H1 (cell line): ENCODE measurements around the gene CABLES2. TPM values are rescaled to one million over a fixed set of nuclear protein-coding genes. Genes with fewer than 3 reads are reported as not detected.

Experiments
- polyA plus RNA-seq, 7 experiments: library from polyadenylated mRNA; depleted of rRNA in 3 of 7; stranded (reverse) in 5 of 7; unstranded in 2 of 7; fragments of >200 nt in 5 of 7; fragments of 200-250 nt in 2 of 7; gene quantifications; 1 replicate in 5 of 7; 2 replicates in 1 of 7; 4 replicates in 1 of 7; pipeline versions ENCODE4 v1.2.1 to v1.2.3, GENCODE V29; 2011 to 2013; ENCODE audit warnings: missing spikeins in 2 of 7, mixed read lengths in 2 of 7
- total RNA-seq: library from RNA; stranded (reverse); fragmentation: NEBNext Ultra II Directional; extraction: Animal tissue kit (Norgen Biotek cat#: 25700); gene quantifications from 2 replicates; pipeline ENCODE4 v1.2.1, GENCODE V29; 2021

The CABLES2 gene
- total and polyA plus RNA-seq, 2 of the 8 experiments (the other 6 are each of a cell fraction or from before 2014, with no cell fraction given), result 8.0 to 8.8 TPM

Other genes starting within 250 kb of the CABLES2 start
- gene MTG2, start 224.3 kb downstream of the CABLES2 start, total RNA-seq, result 22.8 and 24.1 TPM in 2 replicates
- gene MTG2, start 224.3 kb downstream of the CABLES2 start, polyA plus RNA-seq (2011; rRNA removed), result 14.4 and 24.7 TPM in 2 replicates
- 4.4 and 4.5 TPM in 2 replicates for gene HRH3, start 187.0 kb downstream of the CABLES2 start, total RNA-seq
- 2.0 and 3.1 TPM in 2 replicates for gene HRH3, start 187.0 kb downstream of the CABLES2 start, polyA plus RNA-seq (2011; rRNA removed)
- 42.4 and 42.6 TPM in 2 replicates for gene OSBPL2, start 168.8 kb downstream of the CABLES2 start, total RNA-seq
- 11.7 and 16.9 TPM in 2 replicates for gene OSBPL2, start 168.8 kb downstream of the CABLES2 start, polyA plus RNA-seq (2011; rRNA removed)
- gene ADRM1, start 104.3 kb downstream of the CABLES2 start, total RNA-seq, result 126 and 138 TPM in 2 replicates
- 214 and 260 TPM in 2 replicates for gene ADRM1, start 104.3 kb downstream of the CABLES2 start, polyA plus RNA-seq (2011; rRNA removed)
- 210 and 225 TPM in 2 replicates for gene LAMA5, start 40.0 kb downstream of the CABLES2 start, total RNA-seq
- gene LAMA5, start 40.0 kb downstream of the CABLES2 start, polyA plus RNA-seq (2011; rRNA removed), result 34.4 and 90.7 TPM in 2 replicates
- gene RPS21, start 20.2 kb downstream of the CABLES2 start, total RNA-seq, result 1,787 and 1,829 TPM in 2 replicates
- gene RPS21, start 20.2 kb downstream of the CABLES2 start, polyA plus RNA-seq (2011; rRNA removed), result 7,219 and 8,331 TPM in 2 replicates
- 0.43 and 0.59 TPM in 2 replicates for gene RBBP8NL, start 20.3 kb upstream of the CABLES2 start, total RNA-seq
- 0.48 and 0.88 TPM in 2 replicates for gene RBBP8NL, start 20.3 kb upstream of the CABLES2 start, polyA plus RNA-seq (2011; rRNA removed)
- 0.11 and 0.15 TPM in 2 replicates for gene GATA5, start 68.7 kb upstream of the CABLES2 start, total RNA-seq
- gene GATA5, start 68.7 kb upstream of the CABLES2 start, polyA plus RNA-seq (2011; rRNA removed), result 0.08 TPM in 2 replicates
- 18.2 and 18.5 TPM in 2 replicates for gene SLCO4A1, start 235.2 kb upstream of the CABLES2 start, total RNA-seq
- gene SLCO4A1, start 235.2 kb upstream of the CABLES2 start, polyA plus RNA-seq (2011; rRNA removed), result 10.5 and 13.3 TPM in 2 replicates